BE2C (cell line): ENCODE data around the gene GPR150.

Source experiments
- DNase-seq: peaks from one replicate; pipeline ENCODE4 v3.0.0-alpha.2; 2020
- H3K27me3 ChIP-seq: fragments of 250-450 bp; sonication (Bioruptor Pico); 2 replicates; pipeline ENCODE4 v1.5.1; 2020; ENCODE audit warnings: mild to moderate bottlenecking
- H3K36me3 ChIP-seq: fragments of 250-450 bp; sonication (Bioruptor Pico); 2 replicates; pipeline ENCODE4 v1.5.1; 2020; ENCODE audit warnings: mild to moderate bottlenecking
- H3K4me1 ChIP-seq: fragments of 250-450 bp; sonication (Bioruptor Pico); 2 replicates; pipeline ENCODE4 v1.5.1; 2020
- H3K4me3 ChIP-seq: 2 replicates; pipeline ENCODE4 v1.5.1; 2011; ENCODE audit warnings: low read depth, low read length
- H3K9me3 ChIP-seq: fragments of 250-450 bp; sonication (Bioruptor Pico); 2 replicates; pipeline ENCODE4 v1.5.1; 2020
- CTCF ChIP-seq: IDR thresholded peaks from 2 replicates; pipeline ENCODE4 v1.5.1; 2012; ENCODE audit warnings: mild to moderate bottlenecking, low read depth, low read length

Gene GPR150

DNA sequence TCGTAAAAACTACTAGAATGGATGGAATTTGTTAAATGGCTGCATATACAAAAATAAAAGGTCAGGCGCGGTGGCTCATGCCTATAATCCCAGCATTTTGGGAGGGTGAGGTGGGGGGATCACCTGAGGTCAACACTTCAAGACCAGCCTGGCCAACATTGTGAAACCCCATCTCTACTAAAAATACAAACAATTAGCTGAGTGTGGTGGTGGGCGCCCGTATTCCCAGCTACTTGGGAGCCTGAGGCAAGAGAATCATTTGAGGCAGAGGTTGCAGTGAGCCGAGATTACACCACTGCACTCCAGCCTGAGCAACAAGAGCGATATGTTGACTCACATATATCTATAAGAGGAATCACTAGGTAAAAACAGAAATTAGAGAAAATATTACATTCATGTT, 9.3 kb upstream of the GPR150 start:
- Histone ChIP-seq H3K27me3 (no peaks in the 10 kb centered on the region), H3K4me3 (no peak overlapping the region), H3K4me1 (no peaks in the 10 kb centered on the region), H3K36me3 (no peaks in the 10 kb centered on the region), H3K9me3 (no peaks in the 10 kb centered on the region)
- TF ChIP-seq CTCF, result no peak
- DNase-seq, result no peak

GRCh38 chr5:95611396-95611795, 8.5 kb upstream of the GPR150 start:
- DNase-seq, result no peak
- Histone ChIP-seq H3K27me3 (no peaks in the 10 kb centered on the region), H3K4me3 (no peak overlapping the region), H3K4me1 (no peaks in the 10 kb centered on the region), H3K36me3 (no peaks in the 10 kb centered on the region), H3K9me3 (no peaks in the 10 kb centered on the region)
- TF ChIP-seq CTCF, result no peak

GRCh38 chr5:95613514-95613913, 6.4 kb upstream of the GPR150 start:
- TF ChIP-seq CTCF, result no peak
- no peak for DNase-seq
- no peaks in the 10 kb centered on the region for H3K9me3 ChIP-seq
- H3K27me3 ChIP-seq, result no peaks in the 10 kb centered on the region
- no peaks in the 10 kb centered on the region for H3K36me3 ChIP-seq
- no peaks in the 10 kb centered on the region for H3K4me1 ChIP-seq
- H3K4me3 ChIP-seq, result no peak overlapping the region

DNA sequence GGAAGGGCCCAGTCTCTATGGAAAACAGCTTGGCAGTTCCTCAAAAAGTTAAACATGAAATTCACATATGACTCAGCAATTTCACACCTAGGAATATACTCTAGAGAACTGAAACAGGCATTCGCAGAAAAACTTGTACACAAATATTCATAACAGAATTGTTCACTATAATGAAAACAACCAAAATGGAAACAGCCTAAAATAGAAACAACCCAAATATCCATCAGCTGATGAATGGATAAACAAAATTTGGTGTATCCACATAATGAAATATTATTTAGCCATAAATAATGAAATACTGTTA, 4.8 kb upstream of the GPR150 start:
- H3K27me3 ChIP-seq, result no peaks in the 10 kb centered on the region
- no peaks in the 10 kb centered on the region for H3K36me3 ChIP-seq
- no peak overlapping the region for H3K4me3 ChIP-seq
- no peak for DNase-seq
- no peaks in the 10 kb centered on the region for H3K4me1 ChIP-seq
- no peak for TF ChIP-seq CTCF
- H3K9me3 ChIP-seq, result no peaks in the 10 kb centered on the region

DNA sequence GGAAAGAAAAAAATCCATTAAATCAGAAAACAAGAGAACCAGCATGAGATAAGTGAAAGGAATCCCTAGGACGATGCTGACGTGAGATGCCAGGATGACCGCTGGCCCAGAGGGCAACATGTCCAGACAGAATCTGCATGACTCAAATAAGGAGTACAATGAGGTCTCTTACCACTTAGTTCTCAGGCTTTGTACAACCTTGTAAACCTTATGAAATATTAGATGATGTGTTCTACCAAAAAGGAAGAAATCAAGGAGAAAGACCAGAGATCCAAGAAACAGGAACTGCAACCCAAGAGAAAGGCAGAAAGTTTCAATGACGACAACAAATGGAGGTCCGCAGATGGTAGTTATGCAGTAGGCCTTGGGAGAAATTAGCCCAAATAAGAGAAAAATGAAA, 2.8 kb upstream of the GPR150 start:
- H3K4me1 ChIP-seq, result no peaks in the 10 kb centered on the region; the same call in 1 of the 2 replicates
- H3K36me3 ChIP-seq, result no peaks in the 10 kb centered on the region
- H3K4me3 ChIP-seq, result no peak overlapping the region
- TF ChIP-seq CTCF, result no peak
- no peak for DNase-seq
- no peaks in the 10 kb centered on the region for H3K27me3 ChIP-seq
- H3K9me3 ChIP-seq, result no peaks in the 10 kb centered on the region

- no peaks in the 10 kb centered on the region for H3K27me3 ChIP-seq
- H3K36me3 ChIP-seq, result no peaks in the 10 kb centered on the region
- no peak for TF ChIP-seq CTCF
- DNase-seq, result no peak
- H3K4me3 ChIP-seq, result no peak overlapping the region
- H3K9me3 ChIP-seq, result no peaks in the 10 kb centered on the region
- H3K4me1 ChIP-seq, result no peaks in the 10 kb centered on the region; the same call in 1 of the 2 replicates
These were observed 791 bp upstream of the GPR150 start for GRCh38 chr5:95619096-95619495.
